GM19240 (cell line): Measurements from ENCODE around the gene PPM1G.
"Not testable (repeated sequence)": the region's sequence is repeated elsewhere in the genome, so short reads cannot be mapped to it uniquely, and the experiment has no call there.

Experiments
- DNase-seq: peaks from one replicate; pipeline ENCODE4 v3.0.0; 2011; ENCODE audit warnings: low spot score; ENCODE audit not compliant: insufficient read length

PPM1G gene

DNA sequence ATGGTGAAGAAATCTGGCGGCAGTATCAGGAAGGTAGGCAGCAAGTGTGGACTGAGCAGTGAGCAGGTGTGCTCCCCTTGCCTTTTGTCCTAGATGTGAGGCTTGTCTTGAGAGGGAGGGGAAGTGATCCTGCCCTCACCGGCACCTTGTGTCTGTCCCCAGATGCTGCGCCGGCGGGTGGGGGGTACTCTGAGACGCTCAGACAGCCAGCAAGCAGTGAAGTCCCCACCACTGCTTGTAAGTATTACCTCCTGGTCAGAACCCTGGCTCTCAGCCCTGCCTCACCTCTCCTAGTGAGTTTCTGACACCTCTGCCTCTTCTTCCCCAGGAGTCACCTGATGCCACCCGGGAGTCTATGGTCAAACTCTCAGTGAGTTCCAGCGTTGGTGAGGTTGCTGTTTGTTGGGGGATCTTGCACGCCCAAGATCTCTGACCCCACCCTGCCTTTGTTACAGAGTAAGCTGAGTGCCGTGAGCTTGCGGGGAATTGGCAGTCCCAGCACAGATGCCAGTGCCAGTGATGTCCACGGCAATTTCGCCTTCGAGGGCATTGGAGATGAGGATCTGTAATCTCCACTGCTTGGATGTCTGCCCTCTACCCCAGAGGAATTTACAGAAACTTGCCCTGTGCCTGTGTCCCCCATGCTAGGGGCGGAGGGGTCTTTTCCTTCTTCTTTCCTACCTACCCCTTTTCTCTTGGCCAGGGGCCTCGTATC lies 33.1 kb downstream of the PPM1G start:
- DNase-seq, result no peak

DNA sequence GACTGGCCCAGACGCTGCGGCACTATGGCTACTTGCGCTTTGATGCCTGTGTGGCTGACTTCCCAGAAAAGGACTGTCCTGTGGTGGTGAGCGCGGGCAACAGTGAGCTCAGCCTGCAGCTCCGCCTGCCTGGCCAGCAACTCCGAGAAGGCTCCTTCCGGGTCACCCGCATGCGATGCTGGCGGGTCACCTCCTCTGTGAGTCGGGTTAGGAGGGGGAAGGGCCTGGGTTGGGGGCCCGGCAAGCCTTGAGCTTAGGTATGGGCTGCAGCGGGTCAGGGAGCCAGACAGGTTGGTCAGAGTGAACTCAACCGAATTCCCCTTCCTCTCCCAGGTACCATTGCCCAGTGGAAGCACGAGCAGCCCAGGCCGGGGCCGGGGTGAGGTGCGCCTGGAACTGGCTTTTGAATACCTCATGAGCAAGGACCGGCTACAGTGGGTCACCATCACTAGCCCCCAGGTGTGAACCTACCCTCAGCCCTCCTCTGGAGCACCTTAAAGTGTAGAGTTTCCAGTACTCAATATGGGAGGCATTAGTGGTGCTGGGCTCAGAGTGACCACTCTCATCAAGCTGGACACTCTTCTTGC lies 33.8 kb downstream of the PPM1G start:
- no peak for DNase-seq

DNA sequence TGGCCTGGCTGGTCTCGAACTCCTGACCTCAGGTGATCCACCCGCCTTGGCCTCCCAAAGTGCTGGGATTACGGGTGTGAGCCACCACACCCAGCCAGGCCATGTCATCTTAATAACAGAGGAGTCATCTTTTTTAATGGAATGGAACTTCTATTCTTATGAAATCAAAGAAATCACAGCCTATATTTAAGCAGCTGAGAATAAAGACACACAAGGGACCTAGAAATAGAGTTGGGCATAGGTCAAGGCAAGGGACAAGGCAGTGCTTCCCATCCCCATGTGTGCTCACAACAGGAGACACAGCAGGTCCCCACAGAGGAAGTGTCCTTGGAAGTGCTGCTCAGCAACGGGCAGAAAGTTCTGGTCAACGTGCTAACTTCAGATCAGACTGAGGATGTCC lies 35.8 kb downstream of the PPM1G start:
- DNase-seq, result no peak

DNA sequence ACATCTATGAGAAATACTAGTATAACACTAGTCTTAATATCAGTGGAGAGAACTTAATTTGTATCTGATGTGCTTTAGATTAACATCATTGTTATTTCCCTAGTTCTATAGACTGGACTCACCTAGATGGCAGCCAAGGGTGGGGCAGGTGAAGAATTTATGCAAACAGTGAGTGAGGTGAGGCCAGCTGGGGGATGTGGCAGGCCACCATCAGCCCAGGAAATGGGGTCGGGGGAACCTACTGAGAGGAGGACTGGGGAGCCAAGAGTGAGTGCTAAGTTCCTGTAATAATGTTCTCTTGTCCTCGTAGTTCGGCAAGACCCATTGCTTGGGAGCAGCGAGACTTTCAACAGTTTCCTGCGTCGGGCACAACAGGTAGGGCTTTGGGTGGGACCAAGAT lies 36.5 kb downstream of the PPM1G start:
- no peak for DNase-seq

DNA sequence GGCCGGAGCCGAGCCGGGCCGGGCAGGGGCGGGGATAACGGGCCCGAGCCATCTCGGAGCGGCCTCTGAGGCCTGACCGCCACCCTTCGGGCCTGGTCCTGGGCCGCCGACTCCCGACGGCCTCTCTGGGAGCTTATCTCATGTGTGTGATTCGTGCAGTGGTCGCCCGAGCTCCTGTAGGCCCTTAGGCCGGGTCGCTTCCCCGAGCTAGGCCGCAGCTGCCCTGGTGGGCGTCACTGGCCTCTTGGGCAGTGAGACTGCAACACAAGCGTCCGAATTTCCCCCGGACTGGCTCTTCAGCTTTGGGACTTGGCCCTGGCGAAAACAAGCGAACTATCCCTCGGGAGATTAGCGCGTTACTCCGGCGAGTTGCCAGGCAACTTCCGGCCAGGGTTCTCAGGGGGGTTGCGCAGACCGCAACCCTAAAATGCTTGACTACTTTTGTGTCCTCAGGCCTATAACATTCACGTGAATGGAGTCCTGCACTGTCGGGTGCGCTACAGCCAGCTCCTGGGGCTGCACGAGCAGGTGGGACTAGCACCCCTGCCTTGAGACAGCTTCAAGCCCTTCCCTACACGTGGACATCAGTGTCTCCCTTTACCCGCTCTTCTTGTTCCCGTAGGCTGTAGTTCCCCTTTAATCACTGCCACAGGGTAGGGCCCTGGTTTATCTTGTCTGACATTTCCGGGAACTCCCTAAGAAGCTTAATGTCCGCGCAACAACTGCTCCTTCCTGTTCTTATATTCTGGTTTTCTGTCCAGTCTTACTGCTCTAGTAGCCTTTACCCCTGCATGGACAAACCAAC lies 38.4 kb downstream of the PPM1G start:
- DNase-seq, result no peak

DNA sequence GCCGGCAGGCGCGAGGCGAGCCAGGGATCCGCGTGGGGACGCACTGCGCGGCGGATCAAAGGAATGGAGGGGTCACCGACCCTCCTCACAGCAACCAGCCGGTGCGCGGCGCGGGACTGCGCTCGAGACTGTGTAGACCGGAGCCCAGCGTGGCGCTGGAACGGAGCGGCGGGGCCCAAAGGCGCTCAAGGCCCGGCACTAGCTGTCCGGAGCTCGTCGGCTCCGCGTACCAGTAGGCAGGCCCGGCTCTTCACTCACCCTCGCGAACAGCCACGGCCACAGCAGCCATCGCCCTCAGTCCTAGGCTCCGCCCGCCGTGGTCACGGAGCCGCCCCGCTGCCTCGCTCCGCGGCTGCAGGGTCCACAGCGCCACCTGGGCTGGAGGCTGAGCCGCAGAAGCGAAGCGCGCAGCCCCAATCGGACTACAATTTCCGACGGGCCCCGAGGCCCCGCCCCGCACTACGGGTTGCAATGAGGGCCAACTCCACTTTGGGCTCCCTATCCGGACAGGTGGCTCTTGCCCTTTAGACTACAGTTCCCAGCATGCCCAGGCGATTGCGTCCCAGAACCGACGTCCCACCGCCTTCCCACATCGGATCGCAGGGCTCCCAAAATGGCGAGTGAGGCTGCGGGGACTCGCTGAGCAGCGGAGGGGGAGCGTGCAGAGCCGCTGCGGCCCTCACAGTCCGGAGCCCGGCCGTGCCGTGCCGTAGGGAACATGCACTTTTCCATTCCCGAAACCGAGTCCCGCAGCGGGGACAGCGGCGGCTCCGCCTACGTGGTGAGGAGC lies 39.2 kb downstream of the PPM1G start, which contains the start of the genes EIF2B4 and SNX17:
TSS of gene EIF2B4 (minus strand) at position 313 of the 790 bp plus-strand sequence. CDS start at position 289, 24 bp downstream.
TSS of gene SNX17 (plus strand) at position 591 of the 790 bp plus-strand sequence. CDS start at position 719, 128 bp downstream.
- DNase-seq, result peak; percentile 92

DNA sequence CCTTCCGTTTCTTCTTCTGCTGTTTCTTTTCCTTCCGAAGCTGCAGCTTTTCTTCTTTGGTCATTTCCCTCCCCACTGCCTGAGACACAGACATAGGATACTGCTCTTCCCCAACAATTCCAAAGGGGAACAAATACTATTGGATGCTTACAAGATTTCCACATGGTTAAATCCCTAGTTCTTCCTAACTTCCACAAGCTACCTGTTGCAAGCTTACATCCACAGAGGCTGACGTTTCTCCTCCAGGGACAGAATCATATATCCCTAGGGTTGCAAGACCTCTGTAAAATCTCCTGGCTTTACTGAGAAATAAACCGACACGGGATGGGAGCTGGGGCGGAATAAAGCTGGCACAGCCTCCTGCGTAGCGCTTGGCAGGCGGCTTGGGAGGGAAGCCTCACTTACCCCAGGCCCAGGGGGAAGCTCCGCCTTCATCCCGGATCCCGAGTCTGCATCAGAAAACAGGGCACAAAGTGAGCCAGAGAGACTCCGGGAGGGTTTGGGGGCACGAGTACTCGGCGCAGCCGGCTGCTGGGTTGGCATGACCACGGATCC lies 39.8 kb downstream of the PPM1G start:
- no peak for DNase-seq

DNA sequence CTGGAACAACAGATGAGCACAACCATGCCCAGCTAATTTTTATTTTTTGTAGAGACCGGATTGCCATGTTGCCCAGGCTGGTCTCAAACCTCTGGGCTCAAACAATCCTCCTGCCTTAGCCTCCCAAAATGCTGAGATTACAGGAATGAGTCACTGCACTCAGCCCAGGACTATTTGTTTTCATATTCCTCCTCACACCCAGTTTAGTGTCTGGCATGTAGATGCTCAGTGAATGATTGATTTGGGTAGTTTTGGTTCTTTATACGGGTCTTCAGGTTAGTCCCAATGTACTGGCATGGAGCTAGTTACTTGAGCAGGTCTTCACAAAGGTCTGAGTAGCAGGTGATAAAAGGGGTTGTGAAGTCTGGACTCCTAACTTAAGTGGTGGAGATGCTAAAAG lies 45.5 kb downstream of the PPM1G start:
- no peak for DNase-seq

DNA sequence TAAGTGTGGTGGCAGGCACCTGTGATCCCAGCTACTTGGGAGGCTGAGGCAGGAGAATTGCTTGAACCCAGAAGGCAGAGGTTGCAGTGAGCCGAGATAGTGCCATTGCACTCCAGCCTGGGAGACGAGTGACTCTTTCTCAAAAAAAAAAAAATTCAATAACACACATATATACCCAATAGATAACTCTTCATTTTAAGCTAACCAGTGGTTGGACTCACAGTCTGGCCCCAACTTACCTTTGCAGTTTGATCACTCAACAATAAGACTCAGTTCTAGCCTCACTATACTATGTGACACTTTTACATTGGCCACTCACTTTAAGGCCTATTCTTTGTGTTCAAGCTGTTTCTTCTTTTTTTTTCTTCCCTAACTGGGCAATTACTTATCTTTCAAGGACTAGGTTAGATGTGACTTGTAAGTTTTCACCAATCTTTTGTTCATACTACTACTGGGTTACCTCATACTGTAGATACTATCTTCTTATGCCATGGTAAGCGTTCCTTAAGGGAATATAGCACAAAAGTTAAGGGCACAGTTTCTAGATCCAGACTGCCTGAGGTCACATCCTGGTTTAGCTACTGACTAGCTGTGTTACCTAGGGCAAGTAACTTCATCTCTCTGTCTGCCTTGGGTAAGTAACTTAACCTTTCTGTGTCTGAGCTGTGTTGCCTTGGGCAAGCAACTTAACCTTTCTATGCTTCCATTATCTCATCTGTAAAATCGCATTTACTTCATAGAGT lies 46.5 kb downstream of the PPM1G start:
- DNase-seq, result no peak

DNA sequence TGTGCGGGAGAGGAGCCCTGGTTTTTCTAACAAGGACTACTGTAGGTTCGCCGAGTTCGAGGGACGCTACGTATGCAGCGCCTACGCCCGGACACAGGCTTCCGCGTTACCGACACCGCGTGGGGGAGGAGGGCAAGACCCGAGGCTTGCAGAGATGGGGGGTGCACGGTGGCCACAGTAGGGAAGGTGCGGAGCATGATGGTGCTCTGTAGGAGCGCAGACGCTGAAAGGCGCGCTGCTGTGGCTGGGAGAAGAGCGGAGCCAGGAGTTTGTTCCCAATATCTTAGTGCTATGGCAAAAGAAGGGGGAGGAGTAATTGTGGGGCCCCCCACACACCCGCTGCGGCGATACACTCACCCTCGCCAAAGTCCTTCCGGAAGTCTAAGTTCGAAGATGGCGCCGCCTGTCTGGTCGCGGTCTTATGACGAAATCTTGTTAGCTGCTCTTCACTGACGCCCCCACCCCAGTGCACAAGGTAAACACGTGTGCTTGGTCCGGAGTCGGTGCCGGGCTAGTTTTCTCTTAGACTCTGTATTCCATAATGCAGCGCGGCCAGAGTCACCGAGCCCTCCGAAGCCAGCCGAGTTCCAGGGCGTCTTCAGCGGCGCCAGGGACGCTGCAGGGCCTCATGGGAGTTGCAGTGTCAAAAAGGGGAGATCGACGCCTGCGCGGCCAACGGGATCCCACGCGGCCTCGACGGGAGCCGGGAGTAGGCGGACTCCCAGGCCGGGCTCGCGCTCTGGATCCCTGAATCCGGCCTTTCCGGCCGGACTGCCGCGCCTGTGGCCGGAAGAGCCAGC lies 52.8 kb downstream of the PPM1G start, which contains the start of gene GTF3C2:
TSS of gene GTF3C2 (minus strand) at position 383 of the 800 bp plus-strand sequence. CDS start 13,210 bp downstream, outside the sequence.
- DNase-seq, result peak; percentile 90

DNA sequence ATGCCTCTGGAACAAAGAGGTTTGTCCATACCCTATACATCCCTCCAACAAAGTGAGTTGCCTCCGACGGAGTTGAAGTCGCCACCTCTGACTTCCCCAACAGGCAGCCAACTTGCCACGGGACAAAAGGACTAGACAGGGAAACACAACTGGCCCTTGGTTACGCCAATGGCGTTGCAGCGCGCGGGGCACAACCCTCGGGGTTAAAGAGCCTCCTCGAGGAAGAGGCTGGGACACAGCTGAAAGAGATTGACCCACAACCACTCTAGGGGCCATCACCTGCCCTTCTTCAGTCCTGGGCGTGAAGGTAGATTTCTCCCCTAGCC lies 53.4 kb downstream of the PPM1G start:
- no peak for DNase-seq

DNA sequence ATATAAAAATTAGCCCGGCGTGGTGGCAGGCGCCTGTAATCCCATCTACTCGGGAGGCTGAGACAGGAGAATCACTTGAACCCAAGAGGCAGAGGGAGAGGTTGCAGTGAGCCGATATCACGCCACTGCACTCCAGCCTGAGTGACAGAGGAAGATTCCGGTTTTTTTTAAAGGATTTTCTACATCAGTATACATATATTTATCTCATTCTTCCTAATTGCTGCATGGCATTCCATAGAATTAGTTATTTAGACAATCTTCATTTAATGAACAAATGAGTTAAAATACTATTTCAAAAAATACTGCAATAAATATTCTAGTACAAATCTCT lies 54.8 kb downstream of the PPM1G start:
- DNase-seq, result no peak

DNA sequence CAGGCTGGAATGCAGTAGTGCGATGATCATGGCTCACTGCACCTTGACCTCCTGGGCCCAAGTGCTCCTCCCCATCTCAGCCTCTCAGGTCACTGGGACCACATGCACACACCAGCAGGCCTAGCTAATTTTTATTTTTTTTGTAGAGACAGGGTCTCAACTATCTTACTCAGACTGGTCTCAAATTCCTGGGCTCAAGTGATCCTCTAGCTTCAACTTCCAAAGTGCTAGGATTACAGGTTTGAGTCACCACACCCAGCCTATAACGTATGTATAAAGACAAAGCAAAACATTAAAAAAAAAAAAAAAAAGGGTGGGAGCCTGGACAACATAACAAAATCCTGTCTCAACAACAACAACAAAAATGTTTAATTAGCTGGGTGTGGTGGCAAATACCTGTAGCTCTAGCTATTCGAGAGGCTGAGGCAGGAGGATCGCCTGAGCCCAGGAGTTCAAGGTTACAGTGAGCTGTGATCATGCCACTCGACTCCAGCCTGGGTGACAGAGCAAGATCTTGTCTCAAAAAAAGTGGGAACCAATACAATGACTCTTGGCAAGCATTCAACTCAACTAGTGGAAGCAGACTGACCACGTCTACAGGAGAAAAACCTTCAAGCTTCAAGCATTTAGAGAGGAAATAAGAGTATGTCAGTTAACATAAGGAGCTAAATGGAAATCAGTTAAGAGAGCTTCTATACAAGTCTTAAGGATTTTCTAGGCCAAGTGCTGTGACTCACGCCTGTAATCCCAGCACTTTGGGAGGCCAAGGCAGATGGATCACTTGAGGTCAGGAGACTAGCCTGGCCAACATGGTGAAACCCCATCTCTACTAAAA lies 55.4 kb downstream of the PPM1G start:
- no peak for DNase-seq

DNA sequence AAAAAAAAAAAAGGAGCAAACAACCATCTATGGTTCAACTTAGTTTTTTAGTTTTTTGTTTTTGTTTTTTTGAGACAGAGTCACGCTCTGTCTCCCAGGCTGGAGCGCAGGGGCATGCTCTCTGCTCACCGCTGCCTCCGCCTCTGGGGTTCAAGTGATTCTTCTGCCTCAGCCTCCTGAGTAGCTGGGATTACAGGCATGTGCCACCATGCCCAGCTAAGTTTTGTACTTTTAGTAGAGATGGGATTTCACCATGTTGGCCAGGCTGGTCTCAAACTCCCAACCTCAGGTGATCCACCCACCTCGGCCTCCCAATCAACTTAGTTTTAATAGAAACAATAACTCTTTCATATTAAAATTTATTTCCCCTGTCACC lies 56.0 kb downstream of the PPM1G start:
- not testable (repeated sequence) for DNase-seq

DNA sequence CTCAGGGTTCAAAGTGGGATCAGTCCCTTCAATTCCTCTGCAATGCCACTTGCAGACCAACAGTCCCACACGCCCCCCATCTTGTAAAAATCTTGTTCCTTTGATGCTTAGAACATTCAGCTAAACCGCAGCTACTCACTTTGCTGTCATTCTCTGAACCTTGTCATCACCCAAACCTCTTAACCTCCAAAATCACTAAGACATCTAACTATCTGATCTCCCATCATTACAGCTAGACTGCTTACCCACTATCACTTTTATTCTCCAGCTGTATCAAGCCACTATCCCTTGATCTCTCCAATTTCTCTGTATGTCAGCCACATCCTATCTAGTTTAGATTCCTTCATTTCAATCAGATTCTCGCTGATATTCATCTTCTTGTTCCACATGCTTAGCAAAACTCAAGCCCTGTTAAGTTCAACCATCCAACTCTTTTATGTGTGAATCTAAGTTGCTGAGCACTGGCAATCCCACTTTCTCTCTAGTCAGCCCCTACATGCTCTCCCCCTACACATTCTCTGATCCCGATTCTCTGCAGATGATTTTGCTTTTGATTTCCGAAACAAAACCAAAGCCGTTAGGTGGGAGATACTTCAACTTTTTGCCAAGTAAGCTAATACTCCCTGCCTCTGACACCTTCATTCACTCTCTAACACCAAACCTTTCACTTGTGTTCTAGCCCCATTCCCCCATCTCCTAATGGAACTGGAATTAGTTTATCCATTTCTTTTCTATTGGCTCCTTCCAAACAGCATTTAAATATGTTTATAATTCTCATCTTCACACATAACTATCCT lies 57.4 kb downstream of the PPM1G start:
- DNase-seq, result no peak

DNA sequence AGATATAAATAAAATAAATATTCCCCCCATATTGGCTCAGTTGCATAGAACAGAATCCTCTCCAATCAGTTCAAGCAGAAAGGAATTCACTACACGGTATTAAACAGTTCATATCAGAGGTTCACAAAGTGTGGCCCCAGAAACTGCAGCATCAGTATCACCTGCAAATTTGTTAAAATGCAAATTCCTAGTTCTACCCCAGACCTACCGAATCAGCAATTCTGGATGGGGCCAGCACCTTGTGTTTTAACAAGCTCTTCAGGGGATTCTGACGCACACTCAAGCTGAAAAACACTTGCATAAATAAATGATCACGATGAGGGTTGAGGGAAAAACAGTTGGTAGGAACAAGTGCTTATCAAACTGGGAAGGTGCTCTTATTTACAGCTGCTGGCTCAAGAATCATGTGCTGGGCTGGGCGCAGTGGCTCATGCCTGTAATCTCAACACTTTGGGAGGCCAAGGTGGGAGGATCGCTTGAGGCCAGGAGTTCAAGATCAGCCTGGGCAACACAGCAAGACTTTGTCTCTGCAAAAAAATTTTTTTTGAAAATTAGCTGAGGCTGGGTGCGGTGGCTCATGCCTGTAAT lies 59.2 kb downstream of the PPM1G start:
- DNase-seq, result no peak

DNA sequence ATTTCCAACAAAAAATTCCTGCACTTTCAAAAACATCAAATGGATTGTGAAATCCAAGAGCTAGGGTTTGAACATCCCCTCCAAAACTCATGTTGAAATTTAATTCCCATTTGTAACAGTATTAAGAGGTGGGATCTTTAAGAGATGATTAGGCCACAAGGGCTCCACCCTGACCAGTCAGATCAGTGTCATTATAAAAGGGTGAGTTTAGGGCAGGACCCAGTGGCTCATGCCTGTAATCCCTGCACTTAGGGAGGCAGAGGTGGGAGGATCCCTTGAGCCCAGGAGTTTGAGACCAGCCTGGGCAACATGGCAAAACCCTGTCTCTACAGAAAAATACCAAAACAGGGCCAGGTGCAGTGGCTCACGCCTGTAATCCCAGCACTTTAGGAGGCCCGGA lies 61.8 kb downstream of the PPM1G start:
- DNase-seq, result no peak

DNA sequence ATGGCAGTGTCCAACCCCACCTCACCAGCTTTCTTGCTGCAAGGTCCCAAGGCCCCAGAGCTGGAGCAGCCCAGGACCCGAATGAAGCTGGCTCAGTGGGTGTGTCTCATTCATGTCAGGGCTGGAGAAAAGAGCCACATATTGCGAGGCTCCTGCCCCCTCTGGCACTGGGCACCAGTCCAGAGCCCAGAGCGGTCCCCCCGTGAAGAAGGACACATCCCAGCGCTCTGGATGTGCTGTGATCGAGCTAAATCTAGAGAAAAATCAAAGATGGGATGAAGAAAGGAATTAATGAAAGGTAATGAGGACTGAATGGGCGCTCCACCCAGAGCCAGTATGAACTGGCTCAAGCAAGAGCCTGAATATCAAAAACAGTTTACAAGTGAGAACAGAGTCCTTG lies 73.2 kb downstream of the PPM1G start:
- DNase-seq, result no peak
